AG10803 (cell line): ENCODE measurements around the gene MAP2.

Experiments
- DNase-seq: peaks from one replicate; pipeline ENCODE4 v3.0.0; 2010; ENCODE audit warnings: low read depth
- H3K4me3 ChIP-seq: 2 replicates; pipeline ENCODE4 v1.5.1; 2011; ENCODE audit warnings: mild to moderate bottlenecking, low read length, control low read depth
- TF ChIP-seq, protein P1 (sequence below): conservative IDR thresholded peaks from 2 replicates; pipeline ENCODE4 v1.5.1; 2011; ENCODE audit warnings: mild to moderate bottlenecking, low read length, control low read depth, inconsistent platforms

Gene MAP2

GRCh38 chr2:209771474-209772289 is 347.8 kb downstream of the MAP2 start, which contains the start of gene UNC80:
Gene UNC80, plus strand, starts transcription at chr2:209771832. Its CDS starts 241 bp downstream, at chr2:209772073.
- peak within 1 kb of the TSS; percentile 28 for H3K4me3 ChIP-seq
- TF ChIP-seq, protein P1, sequence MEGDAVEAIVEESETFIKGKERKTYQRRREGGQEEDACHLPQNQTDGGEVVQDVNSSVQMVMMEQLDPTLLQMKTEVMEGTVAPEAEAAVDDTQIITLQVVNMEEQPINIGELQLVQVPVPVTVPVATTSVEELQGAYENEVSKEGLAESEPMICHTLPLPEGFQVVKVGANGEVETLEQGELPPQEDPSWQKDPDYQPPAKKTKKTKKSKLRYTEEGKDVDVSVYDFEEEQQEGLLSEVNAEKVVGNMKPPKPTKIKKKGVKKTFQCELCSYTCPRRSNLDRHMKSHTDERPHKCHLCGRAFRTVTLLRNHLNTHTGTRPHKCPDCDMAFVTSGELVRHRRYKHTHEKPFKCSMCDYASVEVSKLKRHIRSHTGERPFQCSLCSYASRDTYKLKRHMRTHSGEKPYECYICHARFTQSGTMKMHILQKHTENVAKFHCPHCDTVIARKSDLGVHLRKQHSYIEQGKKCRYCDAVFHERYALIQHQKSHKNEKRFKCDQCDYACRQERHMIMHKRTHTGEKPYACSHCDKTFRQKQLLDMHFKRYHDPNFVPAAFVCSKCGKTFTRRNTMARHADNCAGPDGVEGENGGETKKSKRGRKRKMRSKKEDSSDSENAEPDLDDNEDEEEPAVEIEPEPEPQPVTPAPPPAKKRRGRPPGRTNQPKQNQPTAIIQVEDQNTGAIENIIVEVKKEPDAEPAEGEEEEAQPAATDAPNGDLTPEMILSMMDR, result no peak
- peak; percentile 28 for DNase-seq

DNA sequence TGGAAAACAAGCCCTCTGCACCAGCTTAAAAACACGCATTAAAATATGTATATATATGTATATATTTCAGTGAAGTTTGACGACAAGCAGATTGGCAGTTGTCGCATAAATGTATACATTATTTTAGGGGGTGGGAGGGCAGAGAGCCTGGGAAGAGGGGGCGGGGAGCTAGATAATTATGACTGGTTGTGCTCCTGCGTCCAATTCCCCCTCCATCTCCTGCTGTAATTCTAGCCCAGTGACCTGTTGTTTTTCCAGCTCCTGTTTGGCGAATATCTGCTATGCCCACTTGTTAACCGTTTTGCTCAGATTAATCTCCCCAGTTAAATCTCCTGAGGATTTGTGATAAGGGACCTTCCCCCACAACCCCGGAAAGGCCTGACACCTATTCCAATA is 348.4 kb downstream of the MAP2 start:
- TF ChIP-seq, protein P1, result no peak
- no peak for DNase-seq
- no peak overlapping the region for H3K4me3 ChIP-seq

- TF ChIP-seq, protein P1, result no peak
- DNase-seq, result no peak
- H3K4me3 ChIP-seq, result no peak overlapping the region
These were observed 349.5 kb downstream of the MAP2 start for GRCh38 chr2:209773377-209773776.
